T-helper 1 cell treated with Interleukin-12 subunit alpha and Interleukin-12 subunit beta and Interleukin-4 antibody, amounts not matched to agents 30 μg/mL and 1 μg/mL, for 36 hours (primary cell): ENCODE data around the gene RIMS3.
"Not testable (repeated sequence)": the region's sequence is repeated elsewhere in the genome, so short reads cannot be mapped to it uniquely, and the experiment has no call there.

Experiments used
- H3K27ac Mint-ChIP-seq: one replicate; pipeline ENCODE4 v1.8.0; 2021; ENCODE audit warnings: mild to moderate bottlenecking, mixed read lengths
- H3K27me3 Mint-ChIP-seq: one replicate; pipeline ENCODE4 v1.8.0; 2021; ENCODE audit warnings: low read depth, mixed read lengths
- H3K36me3 Mint-ChIP-seq: one replicate; pipeline ENCODE4 v1.8.0; 2021; ENCODE audit warnings: low read depth, mixed read lengths
- H3K4me1 Mint-ChIP-seq: one replicate; pipeline ENCODE4 v1.8.0; 2021; ENCODE audit warnings: low read depth, mixed read lengths
- H3K4me3 Mint-ChIP-seq: one replicate; pipeline ENCODE4 v1.8.0; 2021; ENCODE audit warnings: mild to moderate bottlenecking, moderate library complexity, mixed read lengths
- H3K9me3 Mint-ChIP-seq: one replicate; pipeline ENCODE4 v1.8.0; 2021; ENCODE audit warnings: mixed read lengths

Gene RIMS3

DNA sequence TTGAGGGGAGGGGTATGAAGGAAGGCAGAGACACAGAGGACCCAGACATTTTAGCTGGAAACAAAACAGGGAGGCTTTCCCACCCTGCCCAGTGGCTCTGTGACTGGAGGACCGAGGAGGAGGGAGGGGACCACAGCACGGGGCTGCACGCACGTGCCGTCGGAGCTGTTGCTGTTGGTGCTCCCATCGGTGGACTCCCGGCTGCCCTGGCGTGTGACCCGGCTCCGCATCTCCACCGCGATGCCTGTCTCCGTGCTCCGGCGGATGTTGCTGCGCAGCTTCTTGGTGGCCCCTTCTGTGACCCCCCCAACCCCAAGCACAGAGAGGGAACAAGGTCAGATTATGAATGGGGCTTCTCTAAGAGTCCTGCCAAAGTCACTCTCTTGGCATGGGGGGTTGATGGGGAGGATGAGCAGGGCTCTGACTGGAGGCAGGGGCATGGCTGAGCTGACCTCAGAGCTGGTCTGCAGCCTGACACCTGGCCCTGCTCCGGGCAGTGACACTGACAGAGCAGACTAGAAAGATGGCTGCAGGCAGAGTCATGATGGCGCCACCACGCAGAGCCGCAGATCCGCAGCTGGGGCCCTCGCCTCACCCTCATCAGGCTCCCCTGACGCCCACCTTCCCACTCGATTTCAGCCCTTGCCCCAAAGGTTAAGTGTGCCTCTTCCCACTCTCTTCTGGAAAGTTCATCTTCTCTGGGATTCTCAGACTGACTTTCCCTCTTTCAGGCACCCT is 29.6 kb downstream of the RIMS3 start:
- no peak overlapping the region for H3K4me3 Mint-ChIP-seq
- no peaks in the 10 kb centered on the region for H3K9me3 Mint-ChIP-seq
- peaks cover 6% of the 10 kb centered on the region for H3K4me1 Mint-ChIP-seq
- peaks cover 1% of the 10 kb centered on the region for H3K36me3 Mint-ChIP-seq
- H3K27ac Mint-ChIP-seq: no peak overlapping the region
- H3K27me3 Mint-ChIP-seq: peaks cover 5% of the 10 kb centered on the region

DNA sequence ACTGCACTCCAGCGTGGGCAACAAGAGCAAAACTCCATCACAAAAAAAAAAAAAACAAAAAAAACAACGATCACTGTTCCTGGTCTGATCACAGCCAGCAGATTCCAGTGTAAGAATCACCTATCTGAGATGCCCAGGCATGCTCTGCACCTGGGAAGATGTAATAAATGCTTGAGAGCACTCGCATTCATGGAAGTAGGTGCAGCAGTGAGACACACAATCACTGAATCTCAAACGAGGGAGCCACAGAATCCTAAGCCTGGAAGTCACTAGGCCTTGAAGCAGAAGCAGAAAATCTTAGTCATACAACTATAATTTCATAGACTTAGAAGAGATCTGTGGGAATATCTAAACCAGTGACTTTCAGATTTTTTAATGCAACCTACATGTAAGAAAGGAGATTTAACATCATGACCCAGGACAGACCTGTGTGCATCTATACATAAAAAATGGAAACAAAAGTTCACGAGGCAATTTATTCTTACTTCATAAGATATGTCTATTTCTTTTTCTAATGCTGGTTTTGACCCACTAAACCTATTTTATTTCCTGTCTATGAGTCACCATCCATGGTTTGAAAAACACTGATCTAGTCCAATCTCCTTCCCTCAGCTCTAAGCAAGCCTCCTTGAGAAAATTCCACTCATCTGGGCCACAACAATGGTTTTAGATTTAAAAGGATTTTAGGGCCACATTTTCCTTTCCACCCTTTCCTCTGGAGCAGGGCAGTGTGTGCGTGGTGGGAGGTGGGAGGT is 30.4 kb downstream of the RIMS3 start:
- peaks cover 8% of the 10 kb centered on the region for H3K4me1 Mint-ChIP-seq
- H3K27ac Mint-ChIP-seq: no peak overlapping the region
- H3K4me3 Mint-ChIP-seq: no peak overlapping the region
- peaks cover 1% of the 10 kb centered on the region for H3K36me3 Mint-ChIP-seq
- H3K9me3 Mint-ChIP-seq: no peaks in the 10 kb centered on the region
- H3K27me3 Mint-ChIP-seq: no peaks in the 10 kb centered on the region

DNA sequence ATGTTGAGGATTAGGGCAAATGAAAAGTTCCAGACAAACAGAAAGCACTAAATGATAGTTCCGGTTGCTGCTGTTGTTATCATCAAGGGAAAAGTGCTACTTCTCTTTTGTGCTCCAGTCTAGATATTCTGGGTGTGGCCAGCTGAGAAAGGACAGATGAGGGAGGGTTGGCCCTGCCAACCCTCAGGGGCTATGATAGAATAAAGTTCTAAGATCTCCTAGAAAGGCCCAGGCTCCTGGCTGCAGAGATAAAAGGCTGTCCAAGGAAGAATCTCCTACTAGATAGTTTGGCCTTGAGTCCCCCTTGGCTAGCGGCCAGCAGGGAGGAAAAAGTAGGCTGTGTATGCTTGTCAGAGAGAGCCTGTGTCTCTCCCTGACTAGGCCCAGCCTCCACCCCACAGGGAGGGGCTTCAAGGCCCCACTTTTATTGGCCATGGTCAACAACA is 31.5 kb downstream of the RIMS3 start:
- Mint-ChIP-seq H3K27me3 (no peaks in the 10 kb centered on the region), H3K36me3 (peaks cover 1% of the 10 kb centered on the region), H3K4me1 (peaks cover 18% of the 10 kb centered on the region), H3K9me3 (no peaks in the 10 kb centered on the region), H3K4me3 (no peak overlapping the region), H3K27ac (no peak overlapping the region)

DNA sequence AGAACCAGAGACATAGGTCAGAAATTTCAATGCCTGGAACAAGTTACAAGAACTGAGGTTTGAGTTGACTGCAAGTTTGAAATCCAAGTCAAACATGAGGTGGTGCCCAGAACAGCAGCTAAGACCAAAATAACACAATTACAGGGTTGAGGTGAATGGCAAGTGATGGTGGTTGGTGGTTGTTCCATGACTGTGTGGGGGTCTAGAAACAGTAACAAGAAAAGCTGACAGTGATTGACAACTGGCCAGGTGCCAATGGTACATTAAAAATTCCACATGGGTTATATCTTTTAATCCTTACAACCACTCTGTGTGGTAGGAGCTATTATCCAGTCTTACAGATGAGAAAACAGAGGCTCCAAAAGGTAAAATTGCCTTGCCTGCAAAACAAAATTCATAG is 32.0 kb downstream of the RIMS3 start:
- Mint-ChIP-seq H3K36me3 (peaks cover 1% of the 10 kb centered on the region), H3K4me3 (no peak overlapping the region), H3K4me1 (peaks cover 22% of the 10 kb centered on the region), H3K27ac (no peak overlapping the region), H3K9me3 (no peaks in the 10 kb centered on the region), H3K27me3 (no peaks in the 10 kb centered on the region)

DNA sequence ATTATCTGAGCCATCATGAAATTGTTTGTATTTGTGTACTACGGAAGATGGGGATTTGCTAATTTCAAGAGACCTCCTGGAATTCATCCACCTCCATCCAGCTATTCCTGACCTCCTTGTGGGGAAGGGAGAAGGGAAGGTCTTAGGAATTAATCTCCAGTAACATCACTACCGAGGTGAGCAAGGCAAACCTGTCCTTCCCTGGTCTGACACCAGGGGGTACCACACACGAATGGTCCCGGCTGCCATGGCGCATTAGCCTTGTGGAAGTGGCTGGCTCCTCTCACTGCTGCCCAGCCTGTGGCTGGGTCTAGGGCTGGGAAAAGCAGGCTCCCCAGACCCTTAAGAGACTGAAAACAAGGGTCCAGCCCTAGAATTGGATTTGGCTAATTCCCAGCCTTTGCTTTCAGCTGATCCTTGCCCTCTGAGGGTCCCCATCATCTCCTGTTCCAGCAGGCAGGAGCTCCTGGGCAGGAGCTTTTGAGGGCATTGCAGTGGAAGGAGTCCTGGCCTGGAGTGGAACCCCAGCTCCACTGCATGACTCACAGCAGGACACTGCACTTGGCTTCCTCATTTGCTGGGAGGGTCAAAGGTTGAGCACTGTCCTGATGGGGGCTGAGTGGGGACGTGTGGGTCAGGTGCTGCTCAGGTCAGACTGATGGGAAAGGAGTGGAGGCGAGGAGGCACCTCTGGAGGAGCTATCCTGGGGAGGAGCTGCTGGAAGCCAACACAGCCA is 34.8 kb downstream of the RIMS3 start:
- no peak overlapping the region for H3K4me3 Mint-ChIP-seq
- peak overlapping the region; percentile 69 for H3K27ac Mint-ChIP-seq
- H3K9me3 Mint-ChIP-seq: no peaks in the 10 kb centered on the region
- H3K36me3 Mint-ChIP-seq: peaks cover 1% of the 10 kb centered on the region
- H3K27me3 Mint-ChIP-seq: no peaks in the 10 kb centered on the region
- H3K4me1 Mint-ChIP-seq: peaks cover 27% of the 10 kb centered on the region

DNA sequence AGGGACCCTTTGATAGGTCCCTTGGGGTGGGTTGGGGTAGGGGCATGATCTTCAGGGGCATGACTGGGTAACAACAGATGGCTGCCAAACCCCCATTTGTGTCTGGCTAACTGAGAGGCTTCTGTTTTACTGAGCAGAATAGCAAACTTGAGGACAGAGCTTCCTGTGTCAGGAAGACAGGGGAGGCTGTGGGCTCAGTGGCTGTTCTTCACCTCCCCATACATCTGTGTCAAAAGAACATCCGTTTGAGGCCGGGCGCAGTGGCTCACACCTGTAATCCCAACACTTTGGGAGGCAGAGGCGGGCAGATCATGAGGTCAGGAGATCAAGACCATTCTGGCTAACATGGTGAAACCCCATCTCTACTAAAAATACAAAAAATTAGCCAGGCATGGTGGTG is 35.9 kb downstream of the RIMS3 start:
- H3K27me3 Mint-ChIP-seq, H3K36me3 Mint-ChIP-seq, H3K9me3 Mint-ChIP-seq, H3K4me3 Mint-ChIP-seq: not testable (repeated sequence)
- peaks cover 24% of the 10 kb centered on the region for H3K4me1 Mint-ChIP-seq
- H3K27ac Mint-ChIP-seq: peak overlapping the region; percentile 69

DNA sequence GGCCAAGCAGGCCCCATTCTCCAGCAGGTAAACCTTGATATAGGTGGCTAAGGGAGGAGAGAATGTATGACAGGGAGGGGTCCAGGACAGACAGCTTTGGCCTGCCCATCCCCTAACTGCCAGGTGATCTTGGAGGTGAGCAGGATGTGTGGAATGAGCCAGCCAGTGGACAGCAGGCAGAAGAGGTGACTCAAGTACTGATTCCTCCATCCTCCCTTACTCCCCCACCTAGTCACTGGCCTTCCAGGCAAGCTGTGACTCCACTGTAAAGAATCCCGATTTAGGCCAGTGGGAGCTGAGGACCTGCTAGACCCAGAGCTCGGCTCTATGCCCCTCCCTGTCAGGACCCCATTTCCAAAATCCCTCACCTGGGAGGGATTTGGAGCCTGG is 36.6 kb downstream of the RIMS3 start:
- peak overlapping the region; percentile 57 for H3K27ac Mint-ChIP-seq
- no peaks in the 10 kb centered on the region for H3K27me3 Mint-ChIP-seq
- H3K36me3 Mint-ChIP-seq: no peaks in the 10 kb centered on the region
- no peak overlapping the region for H3K4me3 Mint-ChIP-seq
- no peaks in the 10 kb centered on the region for H3K9me3 Mint-ChIP-seq
- peaks cover 24% of the 10 kb centered on the region for H3K4me1 Mint-ChIP-seq

DNA sequence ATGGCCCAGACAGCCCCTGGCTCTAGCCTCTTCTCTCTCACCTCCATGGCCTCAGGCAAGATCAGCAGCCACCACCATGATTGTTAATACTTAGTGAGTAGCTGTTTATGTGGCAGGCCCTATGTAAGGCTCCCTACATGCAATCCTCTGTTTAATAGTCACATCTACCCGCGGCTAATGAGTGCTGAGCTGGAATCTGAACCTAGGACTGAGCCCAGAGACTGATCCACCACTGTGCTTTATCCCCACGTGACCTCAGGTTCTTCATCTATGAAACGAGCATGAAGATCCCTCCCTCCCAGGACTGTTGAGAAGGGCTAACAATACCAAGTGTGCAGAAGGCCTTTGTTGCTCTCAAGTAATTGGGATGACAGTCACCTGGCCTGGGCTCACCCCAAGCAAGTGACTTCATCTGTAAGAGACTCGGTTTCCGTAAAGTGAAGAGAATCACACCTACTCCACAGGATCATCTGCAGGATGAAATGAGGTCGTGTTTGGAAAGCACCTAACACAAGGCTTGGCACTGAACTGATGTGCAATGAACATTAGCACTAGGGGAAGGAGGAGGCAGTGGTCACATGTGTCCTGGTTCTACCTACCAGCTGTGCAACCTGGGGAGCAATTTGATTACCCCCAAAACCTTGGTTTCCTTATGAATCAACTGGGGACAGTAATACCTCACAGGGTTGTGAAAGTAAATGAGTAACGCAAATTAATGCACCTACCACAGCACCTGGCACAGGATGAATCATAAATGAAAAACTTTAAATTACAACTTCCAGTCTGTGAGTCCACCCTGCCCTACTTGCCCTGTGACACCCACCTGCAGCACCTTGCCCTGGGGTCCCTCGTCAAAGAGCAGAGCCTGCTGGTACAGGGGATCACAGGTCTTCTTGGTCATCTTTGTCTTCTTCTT is 37.2 kb downstream of the RIMS3 start:
- Mint-ChIP-seq H3K36me3 (no peaks in the 10 kb centered on the region), H3K27me3 (no peaks in the 10 kb centered on the region), H3K4me1 (peaks cover 24% of the 10 kb centered on the region), H3K27ac (peak overlapping the region; percentile 57), H3K9me3 (no peaks in the 10 kb centered on the region), H3K4me3 (no peak overlapping the region)

DNA sequence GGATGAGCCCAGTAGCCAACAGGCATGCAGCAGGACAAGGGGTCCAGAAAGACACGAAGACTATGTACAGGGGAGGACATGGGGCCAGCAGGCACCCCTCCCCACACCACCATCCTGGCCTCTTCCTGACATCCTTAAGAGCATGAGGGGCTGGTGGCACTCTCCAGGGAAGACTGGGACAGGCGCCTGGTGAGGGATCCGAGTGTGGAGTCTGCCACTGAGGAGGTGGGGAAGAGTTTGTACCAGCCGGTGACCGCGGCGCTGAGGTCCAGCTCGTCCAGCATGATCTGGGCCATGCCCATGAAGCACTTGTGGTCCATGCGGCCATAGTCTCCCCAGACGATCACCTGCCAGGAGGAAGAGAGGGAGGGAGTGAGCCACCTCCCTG is 39.1 kb downstream of the RIMS3 start:
- no peak overlapping the region for H3K4me3 Mint-ChIP-seq
- H3K36me3 Mint-ChIP-seq: no peaks in the 10 kb centered on the region
- peaks cover 5% of the 10 kb centered on the region for H3K27me3 Mint-ChIP-seq
- no peaks in the 10 kb centered on the region for H3K9me3 Mint-ChIP-seq
- peaks cover 24% of the 10 kb centered on the region for H3K4me1 Mint-ChIP-seq
- no peak overlapping the region for H3K27ac Mint-ChIP-seq

DNA sequence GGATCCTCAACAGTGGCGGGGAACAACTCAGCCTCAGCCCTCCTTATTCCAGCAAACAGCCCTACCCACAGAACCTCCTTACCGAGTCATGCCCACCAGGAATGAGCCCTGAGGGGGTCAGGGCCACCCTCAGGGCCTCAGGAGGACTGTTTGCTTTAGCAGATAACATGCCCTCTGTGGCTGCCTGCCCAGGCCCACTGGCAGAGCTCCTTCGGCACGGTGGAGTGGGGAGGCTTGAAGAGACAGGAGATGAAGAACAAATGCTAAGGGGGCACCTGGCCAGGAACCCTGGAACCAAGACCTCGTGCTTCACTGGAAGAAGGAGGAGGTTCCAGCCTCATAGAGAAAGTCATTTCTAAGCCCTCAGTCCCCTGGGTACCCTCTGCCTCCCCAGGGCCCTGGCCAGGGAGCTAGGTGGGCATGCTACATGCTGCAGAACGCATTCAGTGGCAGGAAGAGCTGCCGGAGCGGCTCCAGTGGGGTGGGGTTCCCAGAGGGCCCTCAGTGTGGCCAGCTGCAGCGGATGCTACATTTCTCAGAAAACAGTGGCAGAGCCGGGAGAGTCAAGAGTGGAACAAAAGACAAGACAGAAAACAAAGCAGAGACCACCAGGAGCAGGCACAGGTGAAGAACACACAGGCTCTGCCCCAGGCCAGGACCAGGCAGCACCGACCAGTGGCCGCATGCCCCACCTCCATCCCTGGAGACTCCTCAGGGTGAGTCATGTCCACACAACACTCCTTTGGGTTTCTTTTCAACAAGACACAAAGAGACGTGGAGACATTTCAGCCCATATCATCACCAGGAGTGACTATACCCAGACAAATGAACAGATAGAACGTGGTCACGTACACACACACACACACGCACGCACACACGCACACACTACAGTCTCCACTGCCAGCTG is 39.8 kb downstream of the RIMS3 start:
- Mint-ChIP-seq H3K9me3 (no peaks in the 10 kb centered on the region), H3K36me3 (no peaks in the 10 kb centered on the region), H3K27me3 (peaks cover 5% of the 10 kb centered on the region), H3K27ac (no peak overlapping the region), H3K4me1 (peaks cover 24% of the 10 kb centered on the region), H3K4me3 (no peak overlapping the region)

DNA sequence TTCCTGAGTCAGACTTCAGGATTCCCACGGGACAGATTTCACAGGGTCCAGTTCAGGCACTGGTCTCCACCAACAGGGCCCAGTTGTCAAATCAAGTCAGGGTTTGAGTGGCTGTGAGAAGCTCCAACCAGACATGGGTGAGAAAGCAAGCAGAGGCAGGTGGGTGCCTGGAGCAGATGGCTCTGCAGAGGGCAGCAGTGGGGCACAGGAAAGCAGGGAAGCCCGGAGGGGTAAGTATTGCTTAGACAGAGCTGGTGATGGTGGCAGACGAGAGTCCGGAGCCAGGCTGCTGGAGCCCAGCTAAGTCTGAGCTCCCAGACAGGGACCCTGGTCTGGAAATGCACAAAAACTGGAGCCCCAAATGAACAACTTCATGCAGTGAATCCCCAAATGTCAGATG is 40.4 kb downstream of the RIMS3 start:
- Mint-ChIP-seq H3K9me3 (no peaks in the 10 kb centered on the region), H3K36me3 (no peaks in the 10 kb centered on the region), H3K4me1 (peaks cover 19% of the 10 kb centered on the region), H3K27me3 (peaks cover 5% of the 10 kb centered on the region), H3K27ac (no peak overlapping the region), H3K4me3 (no peak overlapping the region)

DNA sequence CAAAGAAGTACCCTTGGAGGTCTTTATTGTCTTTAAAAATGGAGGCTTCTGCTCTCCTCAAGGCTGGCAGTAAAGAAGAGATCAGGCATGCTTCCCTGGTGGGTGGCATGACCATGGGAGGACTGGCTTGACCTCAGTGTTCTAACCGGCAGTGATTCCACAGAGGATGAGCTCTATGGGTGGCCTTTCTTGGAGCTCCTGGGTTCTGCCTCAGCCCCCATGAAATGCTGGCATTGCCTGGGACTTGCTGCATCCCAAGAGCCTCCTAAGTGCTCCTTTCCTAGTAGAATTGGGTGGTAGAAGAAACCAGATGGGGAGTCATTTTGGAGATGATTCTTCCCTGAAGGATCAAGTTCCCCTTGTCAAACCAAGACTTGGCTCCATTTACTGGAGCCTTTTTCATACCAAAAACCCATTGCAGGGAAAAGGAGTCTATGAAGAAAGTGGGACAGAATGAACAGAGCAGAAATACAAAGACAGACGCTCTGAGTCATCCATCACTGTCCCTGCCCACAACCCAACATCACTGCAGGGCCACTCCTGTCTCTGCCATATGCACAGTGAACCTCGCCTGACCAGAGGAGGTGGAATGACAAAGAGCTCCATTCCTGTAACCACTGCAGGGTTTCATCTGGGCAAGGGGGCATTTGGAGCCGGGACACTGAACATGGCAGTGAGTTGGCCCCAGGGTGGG is 42.4 kb downstream of the RIMS3 start:
- Mint-ChIP-seq H3K27ac (no peak overlapping the region), H3K4me1 (peaks cover 1% of the 10 kb centered on the region), H3K36me3 (no peaks in the 10 kb centered on the region), H3K9me3 (no peaks in the 10 kb centered on the region), H3K4me3 (no peak overlapping the region), H3K27me3 (peaks cover 5% of the 10 kb centered on the region)
